GM15510 (cell line): ENCODE data around the gene SH3BGRL.

Source experiments
- POLR2A ChIP-seq: IDR thresholded peaks from 3 replicates; pipeline ENCODE4 v1.6.1; 2011; ENCODE audit warnings: borderline replicate concordance; ENCODE audit not compliant: insufficient read length; ENCODE audit errors: extremely low read depth

Gene SH3BGRL

DNA sequence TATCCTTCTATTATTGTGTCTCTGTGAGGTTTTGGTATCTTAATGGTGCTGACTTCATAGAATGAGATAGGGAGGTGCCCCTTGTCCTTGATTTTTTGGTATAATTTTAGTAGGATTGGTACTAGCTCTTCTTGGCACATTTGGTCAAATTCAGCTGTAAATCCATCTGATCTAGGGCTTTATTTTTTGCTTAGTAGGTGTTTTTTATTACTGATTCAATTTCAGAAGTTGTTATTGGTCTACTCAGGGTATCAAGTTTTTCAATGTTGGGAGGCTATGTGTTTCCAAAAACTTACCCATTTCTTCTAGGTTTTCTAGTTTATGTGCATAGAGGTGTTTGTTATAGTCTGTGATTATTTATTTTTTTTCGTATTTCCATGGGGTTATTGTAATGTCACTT, 103.3 kb downstream of the SH3BGRL start:
- no peak for TF ChIP-seq POLR2A

DNA sequence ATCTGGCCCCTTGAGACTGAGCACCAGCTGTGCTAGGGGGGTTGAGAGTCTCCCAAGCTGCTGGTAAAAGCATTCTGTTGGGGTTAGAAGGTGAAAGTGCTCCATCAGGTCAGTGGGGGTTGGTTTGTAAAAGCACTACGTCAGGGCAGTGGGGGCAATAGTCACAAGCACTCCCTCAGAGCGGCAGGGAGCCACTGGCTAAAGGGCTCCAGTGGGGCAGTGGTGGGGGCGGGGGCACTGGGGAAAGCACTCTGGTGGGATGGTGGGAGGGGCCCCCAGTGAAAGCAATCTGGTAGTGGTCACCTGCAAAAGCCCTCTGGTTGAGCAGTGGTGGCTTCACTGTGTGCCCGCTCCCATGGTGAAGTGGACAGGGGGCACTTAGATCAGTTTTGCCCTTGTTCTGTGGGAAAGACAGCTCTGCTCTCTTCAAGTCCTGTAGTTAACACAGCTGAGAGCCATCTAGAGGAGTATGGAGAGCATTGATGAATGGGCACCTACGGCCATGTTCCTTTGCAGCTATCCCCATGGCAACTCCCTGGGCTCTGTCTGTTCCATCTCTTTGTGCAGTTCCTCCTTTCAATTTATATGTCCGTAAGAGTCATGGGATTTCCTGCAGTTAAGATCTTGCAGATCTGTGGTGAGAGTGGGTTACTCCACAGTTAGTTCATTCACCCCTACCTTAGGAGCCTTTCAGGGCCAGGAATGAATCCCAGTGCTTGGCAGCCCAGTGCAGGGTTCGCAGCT, 106.4 kb downstream of the SH3BGRL start:
- no peak for TF ChIP-seq POLR2A

GRCh38 chrX:81316163-81316562, 114.3 kb downstream of the SH3BGRL start:
- no peak for TF ChIP-seq POLR2A

DNA sequence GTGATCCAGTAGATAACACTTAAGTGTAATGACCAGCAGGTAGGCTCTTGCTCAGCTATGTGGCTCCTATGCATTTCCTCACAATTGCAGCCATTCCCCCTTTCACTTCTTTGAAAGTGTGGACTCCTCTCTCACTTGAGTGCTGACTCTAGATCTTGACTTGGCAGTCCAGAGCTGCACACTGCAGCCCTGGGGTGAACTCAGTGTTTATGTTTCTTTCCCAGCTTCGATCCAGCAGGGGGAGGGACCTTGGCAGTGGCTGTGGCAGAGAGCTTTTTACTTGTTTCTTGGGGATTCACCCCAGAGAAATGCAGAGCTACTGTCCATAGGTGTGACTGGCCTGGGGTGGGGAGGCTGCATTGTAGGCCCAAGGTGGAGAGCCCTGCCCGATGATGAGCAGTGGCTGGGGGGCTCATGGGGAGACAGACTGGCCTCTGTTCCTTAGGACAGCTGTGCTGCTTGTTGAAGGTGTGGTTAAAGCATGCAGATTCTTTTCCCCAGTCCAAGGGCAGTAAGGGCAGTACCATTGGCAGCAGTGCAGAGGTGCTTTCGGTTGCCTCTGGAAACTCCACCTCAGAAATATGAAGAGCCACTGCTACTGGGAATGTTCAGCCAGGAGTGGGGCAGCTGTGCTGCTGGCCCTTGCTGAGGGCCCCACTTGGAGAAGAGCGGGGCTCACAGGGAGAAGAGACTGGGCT, 134.7 kb downstream of the SH3BGRL start:
- TF ChIP-seq POLR2A, result no peak

GRCh38 chrX:81337805-81338204, 135.9 kb downstream of the SH3BGRL start:
- TF ChIP-seq POLR2A, result no peak

DNA sequence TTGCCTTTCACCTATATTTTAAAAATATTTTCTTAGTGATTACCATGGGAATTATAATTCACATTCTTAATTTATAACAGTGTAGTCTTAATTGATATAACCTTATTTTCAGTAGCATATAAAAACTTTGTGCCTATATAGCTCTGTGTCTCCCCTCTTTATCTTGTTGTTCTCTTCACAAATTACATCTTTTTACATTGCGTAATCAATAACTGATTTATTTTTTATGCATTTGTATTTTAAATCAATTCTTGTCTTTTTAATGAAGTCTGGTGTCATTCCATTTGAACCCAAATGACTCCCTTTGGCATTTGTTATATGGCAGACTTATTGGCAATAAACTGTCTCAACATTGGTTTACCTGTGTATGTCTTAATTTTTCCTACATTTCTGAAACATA, 137.0 kb downstream of the SH3BGRL start:
- TF ChIP-seq POLR2A, result no peak
